GM19372 (cell line): ENCODE results near the gene BAAT.
A peak's percentile ranks its signal among the peaks of the same experiment; 100 is the strongest.

ENCODE experiments used
- ATAC-seq: cut with Tn5 transposase; IDR thresholded peaks from one replicate; pipeline ENCODE4 v1.9.1; 2021; ENCODE audit warnings: mild to moderate bottlenecking, low read depth, moderate library complexity; ENCODE audit not compliant: unreplicated experiment

BAAT gene

GRCh38 chr9:101326035-101326434 is 58.8 kb downstream of the BAAT start:
- no peak for ATAC-seq

GRCh38 chr9:101325053-101325452 is 59.8 kb downstream of the BAAT start:
- ATAC-seq, result no peak

- ATAC-seq, result no peak
Observed at GRCh38 chr9:101324245-101324804, 60.5 kb downstream of the BAAT start.

- no peak for ATAC-seq
Observed at GRCh38 chr9:101323129-101323528, 61.7 kb downstream of the BAAT start.

GRCh38 chr9:101317735-101318134 is 67.1 kb downstream of the BAAT start:
- no peak for ATAC-seq

- no peak for ATAC-seq
Observed at GRCh38 chr9:101315112-101315450, 69.7 kb downstream of the BAAT start.

GRCh38 chr9:101312661-101313060 is 72.1 kb downstream of the BAAT start:
- ATAC-seq, result no peak

GRCh38 chr9:101311758-101312420 is 72.9 kb downstream of the BAAT start:
- peak; percentile 88 for ATAC-seq

GRCh38 chr9:101311191-101311590 is 73.6 kb downstream of the BAAT start:
- no peak for ATAC-seq
